Measurements from ENCODE around the gene SKI. TPM values are rescaled to one million over a fixed set of nuclear protein-coding genes. Genes with fewer than 3 reads are reported as not detected.

Gene SKI
- total RNA-seq, 1 experiment from 2014 or later: 28.3 TPM

GRCh38 chr1:2271211-2271721 lies 43.1 kb downstream of the SKI start:
- ATAC-seq (no peak), DNase-seq (no peak)
- H3K27me3 ChIP-seq (ENCODE audit: low read length): no peaks in the 10 kb centered on the region
- CTCF ChIA-PET: no interaction called here
- no peak overlapping the region for H3K27ac ChIP-seq (ENCODE audit: low read length)
- H3K9me2 ChIP-seq (replicated peaks; ENCODE audit: low read length): no peaks in the 10 kb centered on the region
- POLR2A ChIA-PET (ENCODE audit: unreplicated experiment): no interaction called here
- H4K20me1 ChIP-seq (ENCODE audit: low read length): peaks cover 92% of the 10 kb centered on the region
- H3K4me1 ChIP-seq (ENCODE audit: insufficient read depth, low read length): no peaks in the 10 kb centered on the region
- H3K9me3 ChIP-seq (ENCODE audit: low read length): no peaks in the 10 kb centered on the region
- H3F3A ChIP-seq (ENCODE audit: low read length, unreplicated experiment): no peaks in the 10 kb centered on the region
- intact Hi-C loops (cut with micrococcal nuclease): no loop called here
- no TSS peak for BruUV-seq (replicated peaks)
- H3K79me2 ChIP-seq (ENCODE audit: low read length): peaks cover 99% of the 10 kb centered on the region
- H3K4me2 ChIP-seq (ENCODE audit: low read length): no peak overlapping the region
- no peaks in the 10 kb centered on the region for H3K36me3 ChIP-seq (ENCODE audit: low read depth, low read length)
- no peak overlapping the region for H2AFZ ChIP-seq (ENCODE audit: low read length)
- no peak overlapping the region for H3K9ac ChIP-seq (ENCODE audit: low read length)
- no peak for TF ChIP-seq EZH2phosphoT487 (IDR thresholded peaks at IDR 0.05; ENCODE audit: borderline replicate concordance, low read length)
- TF ChIP-seq EZH2 (IDR thresholded peaks at IDR 0.05; ENCODE audit: low read length, unreplicated experiment): no peak
- no peak for TF ChIP-seq CTCF (conservative IDR thresholded peaks at IDR 0.05; ENCODE audit: low read depth, low read length)
- no peak overlapping the region for H3K4me3 ChIP-seq (ENCODE audit: low read length)

- ATAC-seq: no peak
- Histone ChIP-seq H3F3A (ENCODE audit: low read length, unreplicated experiment) (no peaks in the 10 kb centered on the region), H3K9me3 (ENCODE audit: low read length) (no peaks in the 10 kb centered on the region), H4K20me1 (ENCODE audit: low read length) (peaks cover 92% of the 10 kb centered on the region), H3K9ac (ENCODE audit: low read length) (no peak overlapping the region), H3K4me3 (ENCODE audit: low read length) (no peak overlapping the region), H3K79me2 (ENCODE audit: low read length) (peaks cover 99% of the 10 kb centered on the region), H2AFZ (ENCODE audit: low read length) (no peak overlapping the region), H3K27me3 (ENCODE audit: low read length) (no peaks in the 10 kb centered on the region), H3K36me3 (ENCODE audit: low read depth, low read length) (no peaks in the 10 kb centered on the region), H3K9me2 (replicated peaks; ENCODE audit: low read length) (no peaks in the 10 kb centered on the region), H3K4me2 (ENCODE audit: low read length) (no peak overlapping the region), H3K27ac (ENCODE audit: low read length) (no peak overlapping the region), H3K4me1 (ENCODE audit: insufficient read depth, low read length) (no peaks in the 10 kb centered on the region)
- no peak for TF ChIP-seq EZH2phosphoT487 (IDR thresholded peaks at IDR 0.05; ENCODE audit: borderline replicate concordance, low read length)
- TF ChIP-seq EZH2 (IDR thresholded peaks at IDR 0.05; ENCODE audit: low read length, unreplicated experiment): no peak
- TF ChIP-seq CTCF (conservative IDR thresholded peaks at IDR 0.05; ENCODE audit: low read depth, low read length): no peak
- POLR2A ChIA-PET (ENCODE audit: unreplicated experiment): interaction anchor here (0.7 kb wide), 1 partner anchor 118 kb away, joined by 5 read pairs; no protein-coding TSS in a partner anchor
- CTCF ChIA-PET: no interaction called here
- intact Hi-C loops (cut with micrococcal nuclease): no loop called here
- BruUV-seq (replicated peaks): no TSS peak
- no peak for DNase-seq
These were observed 43.9 kb downstream of the SKI start for GRCh38 chr1:2271841-2272655.
